ENCODE data around the gene ACP1. TPM values are rescaled to one million over a fixed set of nuclear protein-coding genes. Genes with fewer than 3 reads are reported as not detected.

The ACP1 gene
- 114 and 136 TPM in 2 replicates for total RNA-seq (2014; rRNA removed; shearing (Covaris generic))

DNA sequence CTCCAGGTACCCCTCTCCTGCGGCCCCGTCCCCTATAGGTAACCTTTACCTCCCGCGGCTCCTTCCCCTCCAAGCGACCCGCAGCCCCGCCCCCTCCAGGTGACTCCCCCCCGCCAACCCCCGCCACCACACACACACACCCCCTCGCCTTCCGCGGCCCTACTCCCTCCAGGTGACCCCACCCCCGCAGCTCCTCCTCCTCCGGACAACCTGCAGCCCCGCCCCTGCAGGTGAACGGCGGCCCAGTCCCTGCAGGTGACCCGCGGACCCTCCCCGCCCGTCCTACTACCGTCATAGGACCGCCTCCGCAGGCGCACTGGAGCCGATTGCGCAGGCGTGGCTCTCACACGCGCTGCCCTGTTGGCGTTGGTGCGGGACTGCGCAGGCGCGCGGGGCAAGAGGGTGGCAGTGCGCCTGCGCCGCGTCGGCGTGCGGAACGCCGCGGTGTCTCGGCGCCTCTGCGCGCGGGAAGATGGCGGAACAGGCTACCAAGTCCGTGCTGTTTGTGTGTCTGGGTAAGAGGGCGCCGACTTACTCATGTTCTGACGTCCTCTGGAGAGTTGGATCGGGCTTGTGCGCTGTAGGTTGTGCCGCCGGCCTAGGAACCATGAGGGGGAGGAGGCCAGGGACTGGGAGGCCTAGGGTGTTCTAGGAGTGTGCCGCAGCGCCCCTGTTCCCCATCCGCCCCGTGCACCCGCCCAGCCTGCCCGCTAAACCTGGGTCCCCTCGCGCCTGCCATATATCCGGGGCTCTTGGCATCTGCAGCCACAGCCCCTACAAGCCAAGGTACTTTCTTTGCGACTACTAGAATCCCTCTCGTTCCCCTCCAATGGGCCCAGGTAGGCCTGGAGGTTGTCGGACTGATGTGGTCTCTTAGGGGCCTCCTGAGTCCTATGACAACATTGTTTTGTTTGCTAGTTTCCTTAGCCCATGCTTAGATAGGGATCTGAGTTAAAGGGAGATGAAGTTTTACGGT lies at the start of gene ACP1:
Gene ACP1 (plus strand): TSS at position 455 of the 976 bp plus-strand sequence. CDS start 18 bp downstream, at position 473.
- peak; percentile 98 for DNase-seq (ENCODE audit: low spot score)

DNA sequence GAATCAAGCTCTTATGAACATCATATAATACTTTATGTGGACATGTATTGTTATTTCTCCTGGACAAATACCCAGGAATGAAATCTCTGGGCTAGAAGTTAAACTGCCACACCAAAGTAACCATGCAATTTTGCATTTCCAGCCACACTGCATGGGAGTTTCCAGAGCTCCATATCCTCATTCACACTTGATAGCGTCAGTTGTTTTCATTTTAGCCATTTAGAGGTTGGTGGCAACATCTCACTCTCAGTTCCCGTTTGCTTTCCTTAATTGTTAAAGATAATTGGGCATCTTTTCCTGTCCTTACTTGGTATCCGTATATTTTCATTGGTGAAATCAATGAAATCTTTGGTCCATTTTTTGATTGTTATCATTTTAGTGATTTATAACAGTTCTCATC lies 48.7 kb upstream of the ACP1 start:
- no peak for DNase-seq (ENCODE audit: low spot score)

- no peak for DNase-seq (ENCODE audit: low spot score)
These were observed 41.3 kb upstream of the ACP1 start for GRCh38 chr2:223451-223850.

DNA sequence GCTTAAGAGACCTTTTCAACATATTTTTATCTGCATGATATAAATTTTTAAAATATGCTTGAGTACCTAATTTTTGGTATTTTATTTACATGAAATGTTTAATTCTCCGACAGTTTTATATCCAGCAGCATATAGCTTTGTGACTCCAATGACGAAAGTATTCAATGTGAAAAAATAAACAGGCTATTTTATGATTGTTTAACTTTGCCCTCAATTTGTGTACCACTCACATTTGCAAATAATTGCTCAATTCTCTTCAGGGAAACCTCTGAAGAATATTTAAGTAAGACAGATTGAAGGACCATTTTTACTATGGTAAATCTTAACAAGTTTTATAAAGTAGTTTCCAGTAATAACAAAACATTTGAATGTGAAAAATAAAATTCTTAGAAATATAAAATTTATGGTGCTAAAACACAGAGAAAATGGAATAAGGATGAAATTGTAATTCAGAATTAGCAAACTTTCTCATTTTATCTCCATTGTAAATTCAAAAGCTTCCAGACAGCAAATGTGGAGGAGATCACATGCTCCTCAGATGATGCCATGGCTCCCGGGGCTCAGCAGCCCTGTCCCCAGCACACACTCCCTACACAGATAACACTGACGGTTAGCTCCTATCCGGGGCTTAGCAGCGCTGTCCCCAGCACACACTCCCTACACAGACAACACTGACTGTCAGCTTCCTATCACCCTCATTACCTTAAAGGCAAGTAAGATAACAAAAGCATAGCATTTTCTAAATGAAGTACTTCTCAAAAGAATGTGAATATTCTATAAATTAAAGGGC lies 40.6 kb upstream of the ACP1 start:
- no peak for DNase-seq (ENCODE audit: low spot score)

DNA sequence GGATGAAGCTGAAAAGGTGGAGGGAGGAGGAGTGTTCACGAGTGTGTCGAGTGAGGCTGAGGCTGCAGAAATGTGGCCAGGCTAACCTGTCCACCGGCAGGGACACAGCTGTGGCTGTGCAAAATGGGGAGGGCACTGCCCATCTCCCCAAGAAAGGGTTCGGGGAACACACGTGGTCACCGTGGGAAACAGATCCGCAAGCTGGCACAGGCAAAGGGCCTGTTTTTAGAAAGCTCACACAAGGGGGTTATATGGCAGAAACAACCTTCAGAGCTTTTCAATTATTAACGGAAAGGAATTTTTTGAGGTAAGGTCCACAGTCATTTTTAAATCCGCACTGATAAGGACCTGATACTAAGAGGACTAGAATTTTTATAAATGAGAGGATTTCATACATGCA lies 36.6 kb upstream of the ACP1 start:
- DNase-seq (ENCODE audit: low spot score): no peak

- no peak for DNase-seq (ENCODE audit: low spot score)
These were observed 36.0 kb upstream of the ACP1 start for GRCh38 chr2:228518-229278.

- no peak for DNase-seq (ENCODE audit: low spot score)
These were observed 33.1 kb upstream of the ACP1 start for GRCh38 chr2:231521-232185.

GRCh38 chr2:233030-233429 lies 31.7 kb upstream of the ACP1 start:
- no peak for DNase-seq (ENCODE audit: low spot score)

DNA sequence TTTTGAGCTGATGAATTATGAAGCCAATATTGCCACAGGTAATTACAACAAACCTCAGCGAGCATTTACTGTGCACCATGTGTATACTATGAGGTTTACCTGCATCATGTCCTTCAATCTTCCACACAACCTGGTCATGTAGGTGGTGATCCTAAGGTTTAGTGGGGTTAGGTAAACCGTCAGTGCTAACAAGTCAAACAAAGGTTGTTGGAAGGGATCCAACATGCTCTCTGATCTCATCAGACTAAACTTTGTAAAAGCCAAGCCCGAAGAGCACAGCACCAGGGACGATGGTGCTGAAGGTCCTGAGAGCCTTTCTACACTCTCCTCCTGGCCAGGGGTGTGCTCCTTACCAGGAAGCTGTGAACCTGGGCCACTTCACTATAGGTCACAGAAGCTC lies 30.3 kb upstream of the ACP1 start:
- DNase-seq (ENCODE audit: low spot score): peak; percentile 3

GRCh38 chr2:236993-237539 lies 27.7 kb upstream of the ACP1 start:
- no peak for DNase-seq (ENCODE audit: low spot score)

DNA sequence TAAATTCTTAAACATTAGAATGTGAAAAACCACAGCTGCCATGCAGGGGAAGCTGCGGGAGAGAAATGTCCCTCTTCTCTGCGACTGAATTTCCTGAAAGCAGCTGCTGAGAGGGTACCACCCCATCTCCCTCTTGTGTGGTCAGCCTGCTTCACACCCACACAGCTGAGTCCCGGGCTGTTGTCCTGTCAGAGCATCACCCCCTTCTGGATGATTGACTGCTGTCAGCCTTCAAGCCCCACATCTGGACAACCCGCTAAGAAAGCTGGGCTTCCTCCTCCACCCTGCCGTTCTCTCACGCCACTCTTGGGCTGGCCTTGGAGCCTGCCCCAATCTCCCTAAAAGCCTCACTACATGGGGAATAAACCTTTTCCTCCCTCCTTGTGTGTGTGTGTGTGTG lies 26.9 kb upstream of the ACP1 start:
- no peak for DNase-seq (ENCODE audit: low spot score)

DNA sequence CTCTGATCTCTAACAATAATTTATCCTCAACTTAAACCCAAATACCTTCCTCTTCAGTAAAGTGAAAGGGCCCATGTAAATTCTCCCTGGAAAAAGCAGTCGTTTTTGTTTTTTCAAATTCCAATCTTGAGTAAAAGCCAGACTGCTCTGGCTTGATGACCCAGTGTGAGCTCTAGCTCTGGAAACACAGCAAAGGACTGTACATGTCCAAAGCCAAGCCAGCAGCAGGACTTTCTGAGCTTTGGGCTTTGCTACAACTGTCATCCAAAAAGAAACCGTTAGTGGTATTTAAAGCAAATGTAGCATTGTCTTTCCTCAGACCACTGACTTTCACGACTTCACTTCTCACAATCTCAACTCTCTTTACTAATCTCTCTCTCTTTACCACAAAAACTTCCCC lies 26.3 kb upstream of the ACP1 start:
- no peak for DNase-seq (ENCODE audit: low spot score)

- no peak for DNase-seq (ENCODE audit: low spot score)
These were observed 25.9 kb upstream of the ACP1 start for GRCh38 chr2:238869-239268.

GRCh38 chr2:244547-244946 lies 20.2 kb upstream of the ACP1 start:
- DNase-seq (ENCODE audit: low spot score): no peak

DNA sequence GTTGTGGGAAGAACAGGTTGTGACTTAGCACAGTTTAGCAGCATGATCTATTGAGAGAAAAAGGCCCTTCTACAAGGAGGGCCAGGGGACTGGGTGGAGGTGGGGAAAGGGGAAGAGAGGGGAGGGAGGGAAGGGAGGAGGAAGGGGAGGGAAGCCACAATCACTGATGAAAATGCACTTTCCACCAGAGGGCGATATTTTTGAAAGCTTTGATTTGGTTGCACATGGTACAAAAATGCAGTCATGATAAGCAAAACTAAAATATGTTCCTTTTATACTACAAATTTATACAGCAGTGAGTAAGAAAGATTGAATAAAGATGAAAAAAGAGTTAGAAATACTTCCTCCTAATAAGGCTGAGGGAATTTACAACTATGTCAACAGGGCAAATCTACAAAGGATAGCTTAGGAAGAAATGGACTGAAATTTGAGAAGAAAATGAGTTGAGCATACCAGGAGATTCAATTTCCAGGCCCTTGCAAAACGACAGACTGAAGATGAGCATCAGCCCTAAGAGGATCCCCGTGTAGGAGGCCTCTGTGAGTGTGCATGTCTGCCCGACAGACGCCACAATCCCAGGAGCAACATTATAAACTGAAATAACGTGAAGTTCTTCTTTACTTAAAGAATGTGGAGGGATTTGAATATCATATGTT lies 18.1 kb upstream of the ACP1 start:
- peak; percentile 79 for DNase-seq (ENCODE audit: low spot score)

DNA sequence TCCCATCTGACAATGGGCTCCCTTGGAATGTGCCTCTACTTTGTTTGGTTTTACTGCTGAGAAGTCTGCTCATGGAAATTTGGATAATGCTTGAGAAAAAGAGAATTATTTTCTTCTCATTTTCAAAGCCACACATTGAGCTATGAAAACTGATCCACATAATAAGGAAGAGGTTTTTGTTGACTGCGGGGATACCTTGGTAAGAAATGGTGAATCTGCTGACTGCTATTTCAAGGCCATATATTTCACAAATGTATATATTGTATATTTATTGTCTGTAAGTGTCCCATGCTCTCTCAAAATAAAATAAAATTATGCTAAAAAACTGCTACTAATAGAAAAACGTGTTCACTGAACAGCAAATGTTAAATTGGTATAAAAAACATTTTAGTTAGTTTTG lies 16.0 kb upstream of the ACP1 start:
- DNase-seq (ENCODE audit: low spot score): no peak

DNA sequence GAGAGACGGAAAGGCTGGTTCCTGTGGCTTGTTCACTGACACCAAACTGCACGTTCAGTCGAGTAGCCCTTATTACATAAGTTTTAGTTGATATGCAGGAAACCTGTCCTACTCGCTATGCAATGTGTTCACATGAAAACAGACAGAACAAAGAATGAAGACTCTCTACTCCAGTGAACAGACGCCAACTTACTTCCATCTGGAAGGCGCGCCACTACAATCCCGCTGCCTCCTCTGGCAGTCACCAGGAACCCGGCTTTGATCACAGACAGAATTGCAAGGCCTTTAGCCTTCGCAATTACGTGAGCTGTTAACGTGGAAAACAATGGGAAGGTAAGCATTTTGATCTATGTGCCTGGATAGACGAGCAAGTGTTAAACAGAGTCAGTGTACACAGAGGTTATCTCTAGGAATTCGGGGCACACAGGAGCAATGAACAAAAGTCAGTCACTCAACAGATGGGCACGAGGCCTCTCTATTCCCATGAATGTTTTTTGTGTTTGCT lies 15.2 kb upstream of the ACP1 start:
- DNase-seq (ENCODE audit: low spot score): no peak

- no peak for DNase-seq (ENCODE audit: low spot score)
These were observed 12.6 kb upstream of the ACP1 start for GRCh38 chr2:252001-252602.

DNA sequence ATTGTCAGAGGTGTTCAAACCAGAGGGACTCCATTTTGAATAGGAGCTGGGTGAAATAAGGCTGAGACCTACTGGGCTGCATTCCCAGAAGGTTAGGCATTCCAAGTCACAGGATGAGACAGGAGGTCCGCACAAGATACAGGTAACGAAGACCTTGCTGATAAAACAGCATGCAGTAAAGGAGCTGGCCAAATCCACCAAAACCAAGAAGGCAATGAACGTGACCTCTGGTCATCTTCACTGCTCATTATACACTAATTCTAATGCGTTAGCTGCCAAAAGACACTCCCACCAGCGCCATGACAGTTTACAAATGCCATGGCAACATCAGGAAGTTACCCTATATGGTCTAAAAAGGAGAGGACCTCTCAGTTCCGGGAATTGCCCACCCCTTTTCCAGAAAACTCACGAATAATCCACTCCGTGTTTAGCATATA lies 11.5 kb upstream of the ACP1 start:
- DNase-seq (ENCODE audit: low spot score): no peak

- no peak for DNase-seq (ENCODE audit: low spot score)
These were observed 10.5 kb upstream of the ACP1 start for GRCh38 chr2:254241-254640.
